H9 (cell line): ENCODE results near the gene ZNF28. TPM values are rescaled to one million over a fixed set of nuclear protein-coding genes. Genes with fewer than 3 reads are reported as not detected.
"Not testable (repeated sequence)": the region's sequence is repeated elsewhere in the genome, so short reads cannot be mapped to it uniquely, and the experiment has no call there.

Source experiments
- DNase-seq: peaks from one replicate; pipeline ENCODE4 v3.0.0-alpha.2; 2017
- H2AFZ ChIP-seq: one replicate; pipeline ENCODE4 v1.6.1; 2013; ENCODE audit warnings: mild to moderate bottlenecking, low read length, control low read depth, moderate library complexity
- H2AK5ac ChIP-seq: 2 replicates; pipeline ENCODE4 v1.6.1; 2013; ENCODE audit warnings: low read length, control low read depth, mixed read lengths; ENCODE audit not compliant: insufficient read length
- H2BK120ac ChIP-seq: one replicate; pipeline ENCODE4 v1.6.1; 2013; ENCODE audit warnings: low read depth, mild to moderate bottlenecking, low read length, control low read depth, inconsistent platforms; ENCODE audit not compliant: poor library complexity, severe bottlenecking
- H2BK12ac ChIP-seq: 2 replicates; pipeline ENCODE4 v1.6.1; 2013; ENCODE audit warnings: low read length, control low read depth, mixed read lengths, low read depth; ENCODE audit not compliant: insufficient read length
- H2BK15ac ChIP-seq: 2 replicates; pipeline ENCODE4 v1.6.1; 2013; ENCODE audit warnings: low read depth, low read length, control low read depth
- H2BK20ac ChIP-seq: one replicate; pipeline ENCODE4 v1.6.1; 2013; ENCODE audit warnings: low read depth, mild to moderate bottlenecking, low read length, control low read depth, inconsistent platforms; ENCODE audit not compliant: poor library complexity, severe bottlenecking
- H2BK5ac ChIP-seq: 2 replicates; pipeline ENCODE4 v1.6.1; 2013; ENCODE audit warnings: low read length, control low read depth, mixed read lengths; ENCODE audit not compliant: insufficient read length
- H3K14ac ChIP-seq: 2 replicates; pipeline ENCODE4 v1.6.1; 2013; ENCODE audit warnings: low read length, control low read depth; ENCODE audit not compliant: insufficient read depth
- H3K18ac ChIP-seq: 2 replicates; pipeline ENCODE4 v1.6.1; 2013; ENCODE audit warnings: low read depth, mild to moderate bottlenecking, mixed read lengths, low read length, control low read depth; ENCODE audit not compliant: insufficient read length
- H3K23ac ChIP-seq: 2 replicates; pipeline ENCODE4 v1.6.1; 2013; ENCODE audit warnings: low read length, control low read depth, mixed read lengths, low read depth; ENCODE audit not compliant: insufficient read length
- H3K23me2 ChIP-seq: 2 replicates; pipeline ENCODE4 v1.6.1; 2013; ENCODE audit warnings: low read depth, mild to moderate bottlenecking, mixed read lengths, low read length, control low read depth; ENCODE audit not compliant: insufficient read length, poor library complexity, severe bottlenecking
- H3K27ac ChIP-seq: 2 replicates; pipeline ENCODE4 v1.5.1; 2013; ENCODE audit warnings: low read length, control low read depth, mixed read lengths, low read depth; ENCODE audit not compliant: insufficient read length
- H3K27me3 ChIP-seq: 2 replicates; pipeline ENCODE4 v1.6.1; 2013; ENCODE audit warnings: low read length, control low read depth, inconsistent platforms; ENCODE audit not compliant: insufficient read depth
- H3K4ac ChIP-seq: 2 replicates; pipeline ENCODE4 v1.6.1; 2013; ENCODE audit warnings: low read depth, mild to moderate bottlenecking, control low read depth, inconsistent platforms, low read length, moderate library complexity
- H3K4me1 ChIP-seq: 2 replicates; pipeline ENCODE4 v1.6.1; 2013; ENCODE audit warnings: low read length, control low read depth, inconsistent platforms; ENCODE audit not compliant: insufficient read depth
- H3K4me2 ChIP-seq: 2 replicates; pipeline ENCODE4 v1.6.1; 2013; ENCODE audit warnings: low read length, control low read depth, mixed read lengths; ENCODE audit not compliant: insufficient read length, insufficient read depth
- H3K56ac ChIP-seq: 2 replicates; pipeline ENCODE4 v1.6.1; 2013; ENCODE audit warnings: low read depth, mild to moderate bottlenecking, mixed read lengths, low read length, control low read depth; ENCODE audit not compliant: insufficient read length
- H3K79me1 ChIP-seq: 2 replicates; pipeline ENCODE4 v1.6.1; 2013; ENCODE audit warnings: low read depth, mild to moderate bottlenecking, moderate library complexity, low read length, control low read depth, inconsistent platforms; ENCODE audit not compliant: insufficient read depth, poor library complexity, severe bottlenecking
- H3K79me2 ChIP-seq: 2 replicates; pipeline ENCODE4 v1.6.1; 2013; ENCODE audit warnings: low read length, control low read depth, inconsistent platforms; ENCODE audit not compliant: insufficient read depth
- H3K9ac ChIP-seq: 2 replicates; pipeline ENCODE4 v1.6.1; 2013; ENCODE audit warnings: low read length, control low read depth, mixed read lengths; ENCODE audit not compliant: insufficient read length; ENCODE audit errors: extremely low read depth
- H3K9me3 ChIP-seq: one replicate; pipeline ENCODE4 v1.6.1; 2013; ENCODE audit warnings: low read depth, low read length, inconsistent platforms; ENCODE audit not compliant: control insufficient read depth
- H3T11ph ChIP-seq: one replicate; pipeline ENCODE4 v1.6.1; 2013; ENCODE audit warnings: mild to moderate bottlenecking, low read length, control low read depth, inconsistent platforms
- H4K20me1 ChIP-seq: one replicate; pipeline ENCODE4 v1.6.1; 2013; ENCODE audit not compliant: control insufficient read depth, insufficient read length, insufficient read depth
- H4K5ac ChIP-seq: 2 replicates; pipeline ENCODE4 v1.6.1; 2013; ENCODE audit warnings: low read depth, mild to moderate bottlenecking, mixed read lengths, low read length, control low read depth; ENCODE audit not compliant: insufficient read length
- H4K8ac ChIP-seq: replicated peaks from 2 replicates; pipeline ENCODE4 v1.6.1; 2013; ENCODE audit warnings: low read length, control low read depth, mixed read lengths, low read depth; ENCODE audit not compliant: insufficient read length
- H4K91ac ChIP-seq: 2 replicates; pipeline ENCODE4 v1.6.1; 2013; ENCODE audit warnings: low read depth, mild to moderate bottlenecking, moderate library complexity, mixed read lengths, low read length, control low read depth; ENCODE audit not compliant: insufficient read length
- H3K27ac Mint-ChIP-seq, 3 experiments: 2 replicates in 2 of 3; 3 replicates in 1 of 3; pipeline ENCODE4 v1.8.0; 2020 to 2021; ENCODE audit warnings: mixed read lengths in 3 of 3, mild to moderate bottlenecking in 1 of 3, moderate library complexity in 1 of 3
- H3K27me3 Mint-ChIP-seq: 2 replicates; pipeline ENCODE4 v1.8.0; 2021; ENCODE audit warnings: low read depth, mild to moderate bottlenecking, moderate library complexity, mixed read lengths
- H3K36me3 Mint-ChIP-seq, 3 experiments: 2 replicates in 2 of 3; 3 replicates in 1 of 3; pipeline ENCODE4 v1.8.0; 2020 to 2021; ENCODE audit warnings: low read depth in 3 of 3, mixed read lengths in 3 of 3; ENCODE audit not compliant: insufficient read depth in 1 of 3
- H3K4me1 Mint-ChIP-seq, 2 experiments: 2 replicates each; pipeline ENCODE4 v1.8.0; 2020; ENCODE audit warnings: mixed read lengths in 2 of 2
- H3K4me3 Mint-ChIP-seq, 2 experiments: 2 replicates in 1 of 2; 3 replicates in 1 of 2; pipeline ENCODE4 v1.8.0; 2020 to 2021; ENCODE audit warnings: mild to moderate bottlenecking in 2 of 2, mixed read lengths in 2 of 2, moderate library complexity in 1 of 2
- H3K9me3 Mint-ChIP-seq, 2 experiments: 2 replicates in 1 of 2; 3 replicates in 1 of 2; pipeline ENCODE4 v1.8.0; 2020; ENCODE audit warnings: mild to moderate bottlenecking in 2 of 2, mixed read lengths in 2 of 2, moderate library complexity in 1 of 2
- WGBS: extraction: QIAGEN DNeasy Blood & Tissue Kit; methylation state at CpG from one replicate; pipeline ENCODE4 v1.1.7; 2013; ENCODE audit warnings: missing lambda C conversion rate, low lambda C conversion rate, mixed read lengths; ENCODE audit not compliant: insufficient read length; ENCODE audit errors: extremely low coverage; 5-methylcytosine and 5-hydroxymethylcytosine counted together
- total RNA-seq: library from RNA; stranded (reverse); gene quantifications from 2 replicates; pipeline ENCODE4 v1.2.1, GENCODE V29; 2021

Gene ZNF28
- total RNA-seq, 1 experiment from 2014 or later: 31.3 TPM

DNA sequence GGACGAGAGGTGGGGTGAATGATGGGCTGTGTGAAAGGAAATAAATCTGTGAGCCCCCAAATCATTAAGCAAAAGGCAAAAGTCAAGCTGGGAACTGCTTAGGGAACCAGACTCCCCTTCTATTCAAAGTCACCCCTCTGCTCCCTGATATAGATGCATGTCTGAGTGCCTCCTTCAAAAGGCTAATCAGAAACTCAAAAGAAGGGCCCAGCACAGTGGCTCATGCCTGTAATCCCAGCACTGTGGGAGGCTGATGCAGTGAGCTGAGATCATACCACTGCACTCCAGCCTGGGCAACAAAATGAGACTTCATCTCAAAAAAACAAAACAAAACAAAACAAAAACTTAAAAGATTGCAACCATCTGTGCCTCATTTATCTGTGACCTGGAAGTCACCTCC lies 12.9 kb upstream of the ZNF28 start:
- H4K20me1 ChIP-seq, H3K27ac ChIP-seq, H2BK20ac ChIP-seq, H3K18ac ChIP-seq, H2AK5ac ChIP-seq, H3K23me2 ChIP-seq, H3K27me3 ChIP-seq, H3K4ac ChIP-seq, H4K8ac ChIP-seq, H3K79me1 ChIP-seq, H3K4me2 ChIP-seq, H3K4me3 Mint-ChIP-seq, H2BK12ac ChIP-seq, H4K91ac ChIP-seq, H3K23ac ChIP-seq, H2AFZ ChIP-seq, H3K4me1 ChIP-seq, H3K14ac ChIP-seq, DNase-seq, H3K27me3 Mint-ChIP-seq, H3K79me2 ChIP-seq, H2BK5ac ChIP-seq, H3K27ac Mint-ChIP-seq, H3K9me3 ChIP-seq, H3T11ph ChIP-seq, H4K5ac ChIP-seq, H2BK15ac ChIP-seq, H2BK120ac ChIP-seq, H3K9ac ChIP-seq, H3K56ac ChIP-seq: not testable (repeated sequence)
- peaks cover 8 to 10% of the 10 kb centered on the region in 2 experiments; a peak in 4 of 5 replicates for H3K9me3 Mint-ChIP-seq
- no CpG with 5 or more reads among the region's 1 CpG for WGBS
- H3K4me1 Mint-ChIP-seq: peaks cover 16% of the 10 kb centered on the region in 2 experiments
- peaks cover 12 to 15% (median 14%) of the 10 kb centered on the region in 3 experiments for H3K36me3 Mint-ChIP-seq

DNA sequence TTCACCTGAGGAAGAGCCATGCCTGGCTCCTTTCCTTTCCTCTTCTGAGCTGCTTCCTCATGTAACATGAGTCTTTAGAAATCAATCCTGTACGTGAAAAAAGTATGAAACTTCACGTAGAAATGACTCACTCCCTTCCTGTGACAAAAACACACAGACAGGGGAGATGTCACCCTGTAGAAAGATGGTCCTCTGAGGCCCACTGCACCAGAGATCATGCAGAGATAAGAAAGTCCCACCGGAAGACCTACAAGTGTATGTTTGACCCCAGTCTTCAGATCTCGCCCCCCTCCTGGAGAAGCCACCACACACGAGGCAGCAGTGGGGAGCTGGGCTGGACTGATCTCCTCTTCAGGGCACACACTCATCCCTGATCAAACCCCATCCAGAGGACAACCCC lies 12.1 kb upstream of the ZNF28 start:
- WGBS: no CpG with 5 or more reads among the region's 5 CpGs
- H3K79me2 ChIP-seq, H3K27me3 Mint-ChIP-seq, H2BK12ac ChIP-seq, H3K14ac ChIP-seq, H3K27me3 ChIP-seq, H3T11ph ChIP-seq, H3K4me3 Mint-ChIP-seq, H2AFZ ChIP-seq, H3K79me1 ChIP-seq, H2BK120ac ChIP-seq, H4K5ac ChIP-seq, H3K4me1 ChIP-seq, H3K4ac ChIP-seq, DNase-seq, H2BK5ac ChIP-seq, H3K4me2 ChIP-seq, H4K20me1 ChIP-seq, H3K18ac ChIP-seq, H3K9me3 ChIP-seq, H2AK5ac ChIP-seq, H4K8ac ChIP-seq, H3K23me2 ChIP-seq, H3K9me3 Mint-ChIP-seq, H2BK15ac ChIP-seq, H3K36me3 Mint-ChIP-seq, H3K9ac ChIP-seq, H3K27ac ChIP-seq, H3K56ac ChIP-seq, H3K23ac ChIP-seq, H4K91ac ChIP-seq, H2BK20ac ChIP-seq: not testable (repeated sequence)
- Mint-ChIP-seq H3K27ac (peak overlapping the region in 1 of 3 experiments; percentile 37; a peak in 2 of 7 replicates), H3K4me1 (peaks cover 16% of the 10 kb centered on the region in 2 experiments)
